Fibroblast of skin of back (primary cell): ENCODE measurements around the gene LDB2.

Experiments used
- DNase-seq: peaks from one replicate; pipeline ENCODE4 v3.0.0-alpha.2; 2013

The LDB2 gene

GRCh38 chr4:16754104-16754503, 144.3 kb downstream of the LDB2 start:
- no peak for DNase-seq

- DNase-seq = no peak
These were observed 146.3 kb downstream of the LDB2 start for GRCh38 chr4:16752150-16752549.

- no peak for DNase-seq
These were observed 147.4 kb downstream of the LDB2 start for GRCh38 chr4:16750882-16751642.

- no peak for DNase-seq
These were observed 148.2 kb downstream of the LDB2 start for GRCh38 chr4:16750216-16750615.

- DNase-seq = no peak
These were observed 152.6 kb downstream of the LDB2 start for GRCh38 chr4:16745887-16746286.

- DNase-seq = peak; percentile 50
These were observed 153.3 kb downstream of the LDB2 start for GRCh38 chr4:16745009-16745635.

GRCh38 chr4:16741287-16741686, 157.2 kb downstream of the LDB2 start:
- DNase-seq = no peak

GRCh38 chr4:16739997-16740624, 158.3 kb downstream of the LDB2 start:
- no peak for DNase-seq

GRCh38 chr4:16738558-16738957, 159.9 kb downstream of the LDB2 start:
- DNase-seq = no peak

- DNase-seq = no peak
These were observed 164.9 kb downstream of the LDB2 start for GRCh38 chr4:16733509-16733908.

- DNase-seq = no peak
These were observed 165.7 kb downstream of the LDB2 start for GRCh38 chr4:16732741-16733140.

GRCh38 chr4:16731776-16732380, 166.6 kb downstream of the LDB2 start:
- no peak for DNase-seq

- no peak for DNase-seq
These were observed 167.8 kb downstream of the LDB2 start for GRCh38 chr4:16730522-16731205.

- no peak for DNase-seq
These were observed 169.1 kb downstream of the LDB2 start for GRCh38 chr4:16729336-16729735.

GRCh38 chr4:16728849-16729248, 169.6 kb downstream of the LDB2 start:
- no peak for DNase-seq

GRCh38 chr4:16728111-16728510, 170.3 kb downstream of the LDB2 start:
- no peak for DNase-seq

GRCh38 chr4:16727218-16727617, 171.2 kb downstream of the LDB2 start:
- DNase-seq = no peak

GRCh38 chr4:16726368-16727050, 171.9 kb downstream of the LDB2 start:
- DNase-seq = no peak

GRCh38 chr4:16725252-16725651, 173.2 kb downstream of the LDB2 start:
- DNase-seq = no peak

GRCh38 chr4:16722416-16722815, 176.0 kb downstream of the LDB2 start:
- DNase-seq = peak; percentile 24

GRCh38 chr4:16721613-16722291, 176.7 kb downstream of the LDB2 start:
- DNase-seq = peak; percentile 82

GRCh38 chr4:16720761-16721160, 177.7 kb downstream of the LDB2 start:
- DNase-seq = no peak
